Smooth muscle cell (in vitro differentiated cells): ENCODE data around the gene UGDH. TPM values are rescaled to one million over a fixed set of nuclear protein-coding genes. Genes with fewer than 3 reads are reported as not detected.
"Not testable (repeated sequence)": the region's sequence is repeated elsewhere in the genome, so short reads cannot be mapped to it uniquely, and the experiment has no call there.

Source experiments
- DNase-seq: peaks from one replicate; lab custom pipeline; 2025; ENCODE audit not compliant: unreplicated experiment; lab: John Stamatoyannopoulos, UW
- H2AFZ ChIP-seq: fragments of 200-600 bp; sonication (generic); 2 replicates; pipeline ENCODE4 v1.6.0; 2016; ENCODE audit warnings: antibody characterized with exemption, low read depth, mild to moderate bottlenecking
- H3F3A ChIP-seq: fragments of 200-600 bp; sonication (generic); 2 replicates; pipeline ENCODE4 v1.6.0; 2017; ENCODE audit warnings: antibody characterized with exemption, low read depth
- H3K27ac ChIP-seq: fragments of 200-600 bp; sonication (generic); 2 replicates; pipeline ENCODE4 v1.5.1; 2016; ENCODE audit warnings: low read depth, mild to moderate bottlenecking
- H3K27me3 ChIP-seq: fragments of 200-600 bp; sonication (generic); 2 replicates; pipeline ENCODE4 v1.6.1; 2016; ENCODE audit warnings: low read depth, mild to moderate bottlenecking
- H3K36me3 ChIP-seq: fragments of 200-600 bp; sonication (generic); 2 replicates; pipeline ENCODE4 v1.5.1; 2016; ENCODE audit warnings: low read depth
- H3K4me1 ChIP-seq: fragments of 200-600 bp; sonication (generic); 2 replicates; pipeline ENCODE4 v1.5.1; 2016; ENCODE audit warnings: low read depth
- H3K4me2 ChIP-seq: fragments of 200-600 bp; sonication (generic); 2 replicates; pipeline ENCODE4 v1.6.0; 2016; ENCODE audit warnings: mild to moderate bottlenecking
- H3K4me3 ChIP-seq: fragments of 200-600 bp; sonication (generic); 2 replicates; pipeline ENCODE4 v1.5.1; 2016; ENCODE audit warnings: mild to moderate bottlenecking
- H3K79me2 ChIP-seq: fragments of 200-600 bp; sonication (generic); 2 replicates; pipeline ENCODE4 v1.6.0; 2016; ENCODE audit warnings: low read depth, mild to moderate bottlenecking
- H3K9ac ChIP-seq: fragments of 200-600 bp; sonication (generic); 2 replicates; pipeline ENCODE4 v1.6.0; 2016; ENCODE audit warnings: low read depth
- H3K9me3 ChIP-seq: fragments of 200-600 bp; sonication (generic); replicated peaks from 2 replicates; pipeline ENCODE4 v1.5.1; 2016; ENCODE audit warnings: low read depth
- H4K20me1 ChIP-seq: fragments of 200-600 bp; sonication (generic); 2 replicates; pipeline ENCODE4 v1.6.0; 2016; ENCODE audit warnings: low read depth
- WGBS: methylation state at CpG from one replicate; pipeline ENCODE4 v1.1.7; 2016; ENCODE audit warnings: low lambda C conversion rate; 5-methylcytosine and 5-hydroxymethylcytosine counted together
- polyA plus RNA-seq: library from polyadenylated mRNA; unstranded; fragments of >200 nt; fragmentation: Nextera tagmentation; extraction: Ambion mirVana; gene quantifications from 2 replicates; pipeline ENCODE4 v1.2.1, GENCODE V29; 2016
- total RNA-seq: library from RNA; depleted of rRNA; stranded (reverse); fragments of >200 nt; gene quantifications from 2 replicates; pipeline ENCODE4 v1.2.3, GENCODE V29; 2014
- TF ChIP-seq, protein P1 (sequence below): fragments of 200-600 bp; sonication (generic); IDR thresholded peaks from 2 replicates; pipeline ENCODE4 v1.5.1; 2017; ENCODE audit warnings: borderline replicate concordance, mild to moderate bottlenecking, antibody characterized with exemption; ENCODE audit not compliant: insufficient read depth, poor library complexity, severe bottlenecking

Gene UGDH
- total and polyA plus RNA-seq, 2 experiments from 2014 or later, result 98.0 to 128 TPM

- Histone ChIP-seq H3K9me3 (no peaks in the 10 kb centered on the region), H3K79me2 (peaks cover 2% of the 10 kb centered on the region), H3K27me3 (no peaks in the 10 kb centered on the region), H4K20me1 (no peaks in the 10 kb centered on the region), H3K4me1 (no peaks in the 10 kb centered on the region), H3K36me3 (no peaks in the 10 kb centered on the region), H3K27ac (no peak overlapping the region), H3K9ac (no peak overlapping the region), H2AFZ (no peak overlapping the region), H3K4me2 (no peak overlapping the region), H3K4me3 (no peak overlapping the region), H3F3A (peaks cover 8% of the 10 kb centered on the region)
- no peak for DNase-seq
- TF ChIP-seq, protein P1, sequence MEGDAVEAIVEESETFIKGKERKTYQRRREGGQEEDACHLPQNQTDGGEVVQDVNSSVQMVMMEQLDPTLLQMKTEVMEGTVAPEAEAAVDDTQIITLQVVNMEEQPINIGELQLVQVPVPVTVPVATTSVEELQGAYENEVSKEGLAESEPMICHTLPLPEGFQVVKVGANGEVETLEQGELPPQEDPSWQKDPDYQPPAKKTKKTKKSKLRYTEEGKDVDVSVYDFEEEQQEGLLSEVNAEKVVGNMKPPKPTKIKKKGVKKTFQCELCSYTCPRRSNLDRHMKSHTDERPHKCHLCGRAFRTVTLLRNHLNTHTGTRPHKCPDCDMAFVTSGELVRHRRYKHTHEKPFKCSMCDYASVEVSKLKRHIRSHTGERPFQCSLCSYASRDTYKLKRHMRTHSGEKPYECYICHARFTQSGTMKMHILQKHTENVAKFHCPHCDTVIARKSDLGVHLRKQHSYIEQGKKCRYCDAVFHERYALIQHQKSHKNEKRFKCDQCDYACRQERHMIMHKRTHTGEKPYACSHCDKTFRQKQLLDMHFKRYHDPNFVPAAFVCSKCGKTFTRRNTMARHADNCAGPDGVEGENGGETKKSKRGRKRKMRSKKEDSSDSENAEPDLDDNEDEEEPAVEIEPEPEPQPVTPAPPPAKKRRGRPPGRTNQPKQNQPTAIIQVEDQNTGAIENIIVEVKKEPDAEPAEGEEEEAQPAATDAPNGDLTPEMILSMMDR, result no peak
- 57% methylated on average over 4 of the region's 4 CpGs for WGBS
Measured at GRCh38 chr4:39466747-39467146, 60.5 kb downstream of the UGDH start.

- Histone ChIP-seq H3K4me3 (no peak overlapping the region), H3K27ac (peak overlapping the region; percentile 88), H3K36me3 (no peaks in the 10 kb centered on the region), H3F3A (peaks cover 8% of the 10 kb centered on the region), H3K9ac (peak overlapping the region; percentile 70), H4K20me1 (no peaks in the 10 kb centered on the region), H3K27me3 (no peaks in the 10 kb centered on the region), H3K4me1 (peaks cover under 1% of the 10 kb centered on the region), H2AFZ (peak overlapping the region; percentile 77), H3K4me2 (peak overlapping the region; percentile 70), H3K9me3 (no peaks in the 10 kb centered on the region), H3K79me2 (peaks cover 12% of the 10 kb centered on the region)
- TF ChIP-seq, protein P1, result no peak
- DNase-seq, result no peak
- WGBS, result 11% methylated on average over 2 of the region's 2 CpGs
Measured at GRCh38 chr4:39464886-39465501, 62.2 kb downstream of the UGDH start.

GRCh38 chr4:39458505-39459300 lies 68.5 kb downstream of the UGDH start, which contains the start of the genes LIAS and RPL9:
LIAS (plus strand) TSS chr4:39459056; CDS start chr4:39459118, 62 bp downstream.
RPL9 (minus strand) TSS chr4:39458922; CDS start chr4:39458439, 483 bp downstream.
- Histone ChIP-seq H4K20me1 (peaks cover 46% of the 10 kb centered on the region), H3K4me3 (peak within 1 kb of the TSS; percentile 82), H3K9ac (peak within 1 kb of the TSS; percentile 93), H3K79me2 (peaks cover 45% of the 10 kb centered on the region), H3K4me1 (peaks cover 25% of the 10 kb centered on the region), H3K27ac (peak within 1 kb of the TSS; percentile 86), H3K4me2 (peak within 1 kb of the TSS; percentile 89), H3K9me3 (no peaks in the 10 kb centered on the region), H3K36me3 (peaks cover 26% of the 10 kb centered on the region), H2AFZ (peak within 1 kb of the TSS; percentile 63), H3K27me3 (no peaks in the 10 kb centered on the region), H3F3A (peaks cover 27% of the 10 kb centered on the region)
- under 1% methylated on average over 55 of the region's 55 CpGs for WGBS
- peak; percentile 69 for DNase-seq
- TF ChIP-seq, protein P1, result no peak

DNA sequence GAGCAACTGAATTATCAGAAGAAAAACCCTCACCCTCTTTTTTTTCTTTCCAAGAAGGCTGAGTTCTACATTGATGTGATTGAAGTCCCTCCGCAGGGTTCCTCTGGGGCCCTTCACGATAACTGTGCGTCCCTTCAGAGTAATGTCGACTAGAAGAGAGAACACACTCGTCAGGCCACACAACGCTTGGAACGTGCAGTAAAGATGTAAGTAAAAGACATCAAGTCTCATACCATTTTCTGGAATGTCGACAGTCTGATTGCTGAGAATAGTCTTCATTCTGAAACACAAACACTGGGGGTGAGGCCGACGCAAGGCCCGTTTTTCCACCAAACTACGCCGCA lies 69.1 kb downstream of the UGDH start:
- H3K27me3 ChIP-seq, H3K9me3 ChIP-seq, DNase-seq: not testable (repeated sequence)
- peak overlapping the region; percentile 93 for H3K9ac ChIP-seq
- peaks cover 51% of the 10 kb centered on the region for H4K20me1 ChIP-seq
- WGBS, result under 1% methylated on average over 13 of the region's 13 CpGs
- peaks cover 25% of the 10 kb centered on the region for H3K4me1 ChIP-seq
- peak overlapping the region; percentile 86 for H3K27ac ChIP-seq
- peaks cover 31% of the 10 kb centered on the region for H3K36me3 ChIP-seq
- peaks cover 31% of the 10 kb centered on the region for H3F3A ChIP-seq
- peak overlapping the region; percentile 35 for H2AFZ ChIP-seq
- H3K4me3 ChIP-seq, result peak overlapping the region; percentile 82
- H3K79me2 ChIP-seq, result peaks cover 45% of the 10 kb centered on the region
- H3K4me2 ChIP-seq, result peak overlapping the region; percentile 89
